Measurements from ENCODE around the gene GAN.

GAN gene

GRCh38 chr16:81366316-81366932 lies 51.7 kb downstream of the GAN start:
- Histone ChIP-seq H3K9me3 (ENCODE audit: control insufficient read depth, low read length) (no peaks in the 10 kb centered on the region), H3K27me3 (ENCODE audit: control insufficient read depth, insufficient read depth, low read length) (no peaks in the 10 kb centered on the region), H3K4me3 (ENCODE audit: low read length) (no peak overlapping the region), H3K4me1 (ENCODE audit: control insufficient read depth, insufficient read depth, low read length) (no peaks in the 10 kb centered on the region), H3K9ac (ENCODE audit: low read length) (no peak overlapping the region), H3K36me3 (ENCODE audit: control insufficient read depth, insufficient read depth, low read length) (peaks cover 4% of the 10 kb centered on the region)

- peaks cover 4% of the 10 kb centered on the region for H3K36me3 ChIP-seq (ENCODE audit: control insufficient read depth, insufficient read depth, low read length)
- H3K4me1 ChIP-seq (ENCODE audit: control insufficient read depth, insufficient read depth, low read length): no peaks in the 10 kb centered on the region
- no peak overlapping the region for H3K4me3 ChIP-seq (ENCODE audit: low read length)
- H3K9ac ChIP-seq (ENCODE audit: low read length): no peak overlapping the region
- no peaks in the 10 kb centered on the region for H3K27me3 ChIP-seq (ENCODE audit: control insufficient read depth, insufficient read depth, low read length)
- no peaks in the 10 kb centered on the region for H3K9me3 ChIP-seq (ENCODE audit: control insufficient read depth, low read length)
Measured at GRCh38 chr16:81367821-81368220, 53.1 kb downstream of the GAN start.

- Histone ChIP-seq H3K9ac (ENCODE audit: low read length) (no peak overlapping the region), H3K4me3 (ENCODE audit: low read length) (no peak overlapping the region), H3K9me3 (ENCODE audit: control insufficient read depth, low read length) (no peaks in the 10 kb centered on the region), H3K27me3 (ENCODE audit: control insufficient read depth, insufficient read depth, low read length) (no peaks in the 10 kb centered on the region), H3K4me1 (ENCODE audit: control insufficient read depth, insufficient read depth, low read length) (no peaks in the 10 kb centered on the region), H3K36me3 (ENCODE audit: control insufficient read depth, insufficient read depth, low read length) (peaks cover 4% of the 10 kb centered on the region)
Measured at GRCh38 chr16:81369888-81370504, 55.2 kb downstream of the GAN start.

- Histone ChIP-seq H3K36me3 (ENCODE audit: control insufficient read depth, insufficient read depth, low read length) (peaks cover 4% of the 10 kb centered on the region), H3K9ac (ENCODE audit: low read length) (no peak overlapping the region), H3K4me3 (ENCODE audit: low read length) (no peak overlapping the region), H3K9me3 (ENCODE audit: control insufficient read depth, low read length) (no peaks in the 10 kb centered on the region), H3K27me3 (ENCODE audit: control insufficient read depth, insufficient read depth, low read length) (no peaks in the 10 kb centered on the region), H3K4me1 (ENCODE audit: control insufficient read depth, insufficient read depth, low read length) (no peaks in the 10 kb centered on the region)
Measured at GRCh38 chr16:81371106-81371505, 56.3 kb downstream of the GAN start.

GRCh38 chr16:81374550-81374949 lies 59.8 kb downstream of the GAN start:
- Histone ChIP-seq H3K36me3 (ENCODE audit: control insufficient read depth, insufficient read depth, low read length) (peaks cover 4% of the 10 kb centered on the region), H3K4me1 (ENCODE audit: control insufficient read depth, insufficient read depth, low read length) (no peaks in the 10 kb centered on the region), H3K27me3 (ENCODE audit: control insufficient read depth, insufficient read depth, low read length) (no peaks in the 10 kb centered on the region), H3K9ac (ENCODE audit: low read length) (no peak overlapping the region), H3K4me3 (ENCODE audit: low read length) (no peak overlapping the region), H3K9me3 (ENCODE audit: control insufficient read depth, low read length) (no peaks in the 10 kb centered on the region)

GRCh38 chr16:81376880-81377279 lies 62.1 kb downstream of the GAN start:
- H3K4me1 ChIP-seq (ENCODE audit: control insufficient read depth, insufficient read depth, low read length): no peaks in the 10 kb centered on the region
- no peaks in the 10 kb centered on the region for H3K36me3 ChIP-seq (ENCODE audit: control insufficient read depth, insufficient read depth, low read length)
- no peak overlapping the region for H3K9ac ChIP-seq (ENCODE audit: low read length)
- H3K9me3 ChIP-seq (ENCODE audit: control insufficient read depth, low read length): no peaks in the 10 kb centered on the region
- H3K27me3 ChIP-seq (ENCODE audit: control insufficient read depth, insufficient read depth, low read length): no peaks in the 10 kb centered on the region
- H3K4me3 ChIP-seq (ENCODE audit: low read length): no peak overlapping the region

GRCh38 chr16:81378049-81378448 lies 63.3 kb downstream of the GAN start:
- Histone ChIP-seq H3K9ac (ENCODE audit: low read length) (no peak overlapping the region), H3K27me3 (ENCODE audit: control insufficient read depth, insufficient read depth, low read length) (no peaks in the 10 kb centered on the region), H3K36me3 (ENCODE audit: control insufficient read depth, insufficient read depth, low read length) (no peaks in the 10 kb centered on the region), H3K4me1 (ENCODE audit: control insufficient read depth, insufficient read depth, low read length) (no peaks in the 10 kb centered on the region), H3K9me3 (ENCODE audit: control insufficient read depth, low read length) (no peaks in the 10 kb centered on the region), H3K4me3 (ENCODE audit: low read length) (no peak overlapping the region)

GRCh38 chr16:81380932-81381331 lies 66.2 kb downstream of the GAN start:
- Histone ChIP-seq H3K4me3 (ENCODE audit: low read length) (no peak overlapping the region), H3K9ac (ENCODE audit: low read length) (no peak overlapping the region), H3K36me3 (ENCODE audit: control insufficient read depth, insufficient read depth, low read length) (no peaks in the 10 kb centered on the region), H3K27me3 (ENCODE audit: control insufficient read depth, insufficient read depth, low read length) (no peaks in the 10 kb centered on the region), H3K9me3 (ENCODE audit: control insufficient read depth, low read length) (no peaks in the 10 kb centered on the region), H3K4me1 (ENCODE audit: control insufficient read depth, insufficient read depth, low read length) (peaks cover 6% of the 10 kb centered on the region)

GRCh38 chr16:81384006-81384405 lies 69.2 kb downstream of the GAN start:
- H3K4me1 ChIP-seq (ENCODE audit: control insufficient read depth, insufficient read depth, low read length): peaks cover 6% of the 10 kb centered on the region
- H3K9me3 ChIP-seq (ENCODE audit: control insufficient read depth, low read length): no peaks in the 10 kb centered on the region
- no peak overlapping the region for H3K9ac ChIP-seq (ENCODE audit: low read length)
- H3K36me3 ChIP-seq (ENCODE audit: control insufficient read depth, insufficient read depth, low read length): no peaks in the 10 kb centered on the region
- H3K27me3 ChIP-seq (ENCODE audit: control insufficient read depth, insufficient read depth, low read length): no peaks in the 10 kb centered on the region
- no peak overlapping the region for H3K4me3 ChIP-seq (ENCODE audit: low read length)

- Histone ChIP-seq H3K4me1 (ENCODE audit: control insufficient read depth, insufficient read depth, low read length) (peaks cover 6% of the 10 kb centered on the region), H3K9ac (ENCODE audit: low read length) (no peak overlapping the region), H3K36me3 (ENCODE audit: control insufficient read depth, insufficient read depth, low read length) (peaks cover 4% of the 10 kb centered on the region), H3K27me3 (ENCODE audit: control insufficient read depth, insufficient read depth, low read length) (no peaks in the 10 kb centered on the region), H3K4me3 (ENCODE audit: low read length) (no peak overlapping the region), H3K9me3 (ENCODE audit: control insufficient read depth, low read length) (no peaks in the 10 kb centered on the region)
Measured at GRCh38 chr16:81385031-81385756, 70.4 kb downstream of the GAN start.

GRCh38 chr16:81388357-81388756 lies 73.6 kb downstream of the GAN start:
- Histone ChIP-seq H3K4me3 (ENCODE audit: low read length) (no peak overlapping the region), H3K36me3 (ENCODE audit: control insufficient read depth, insufficient read depth, low read length) (peaks cover 4% of the 10 kb centered on the region), H3K4me1 (ENCODE audit: control insufficient read depth, insufficient read depth, low read length) (peaks cover 6% of the 10 kb centered on the region), H3K9ac (ENCODE audit: low read length) (no peak overlapping the region), H3K9me3 (ENCODE audit: control insufficient read depth, low read length) (no peaks in the 10 kb centered on the region), H3K27me3 (ENCODE audit: control insufficient read depth, insufficient read depth, low read length) (no peaks in the 10 kb centered on the region)

GRCh38 chr16:81390840-81391239 lies 76.1 kb downstream of the GAN start:
- no peak overlapping the region for H3K4me3 ChIP-seq (ENCODE audit: low read length)
- H3K9ac ChIP-seq (ENCODE audit: low read length): no peak overlapping the region
- H3K4me1 ChIP-seq (ENCODE audit: control insufficient read depth, insufficient read depth, low read length): peaks cover 14% of the 10 kb centered on the region
- peaks cover 4% of the 10 kb centered on the region for H3K36me3 ChIP-seq (ENCODE audit: control insufficient read depth, insufficient read depth, low read length)
- H3K27me3 ChIP-seq (ENCODE audit: control insufficient read depth, insufficient read depth, low read length): no peaks in the 10 kb centered on the region
- no peaks in the 10 kb centered on the region for H3K9me3 ChIP-seq (ENCODE audit: control insufficient read depth, low read length)

All from mucosa of stomach (tissue), 1 donor.